Neuronal stem cell (in vitro differentiated cells): ENCODE results near the gene TUFT1.
"Not testable (repeated sequence)": the region's sequence is repeated elsewhere in the genome, so short reads cannot be mapped to it uniquely, and the experiment has no call there.

Experiments used
- DNase-seq: peaks from one replicate; pipeline ENCODE4 v3.0.0-alpha.2; 2013; ENCODE audit warnings: low spot score
- H2AFZ ChIP-seq: one replicate; pipeline ENCODE4 v1.6.1; 2013; ENCODE audit warnings: mild to moderate bottlenecking, low read length, inconsistent platforms
- H2AK5ac ChIP-seq: 2 replicates; pipeline ENCODE4 v1.6.1; 2013; ENCODE audit warnings: low read depth, mild to moderate bottlenecking, inconsistent platforms, low read length, moderate library complexity, mixed read lengths
- H2BK120ac ChIP-seq: 2 replicates; pipeline ENCODE4 v1.6.1; 2013; ENCODE audit warnings: low read depth, mild to moderate bottlenecking, inconsistent platforms, low read length, moderate library complexity, mixed read lengths
- H2BK12ac ChIP-seq: one replicate; pipeline ENCODE4 v1.6.1; 2013; ENCODE audit warnings: low read length, inconsistent platforms
- H2BK15ac ChIP-seq: 2 replicates; pipeline ENCODE4 v1.6.1; 2013; ENCODE audit warnings: mild to moderate bottlenecking, low read length, inconsistent platforms, mixed read lengths
- H2BK5ac ChIP-seq: one replicate; pipeline ENCODE4 v1.6.1; 2013; ENCODE audit warnings: inconsistent platforms, mild to moderate bottlenecking, low read length, moderate library complexity
- H3K14ac ChIP-seq: one replicate; pipeline ENCODE4 v1.6.1; 2013; ENCODE audit warnings: low read length, inconsistent platforms
- H3K18ac ChIP-seq: 2 replicates; pipeline ENCODE4 v1.6.1; 2013; ENCODE audit warnings: low read length, inconsistent platforms
- H3K23ac ChIP-seq: 2 replicates; pipeline ENCODE4 v1.6.1; 2013; ENCODE audit warnings: low read depth, mild to moderate bottlenecking, mixed read lengths, low read length, inconsistent platforms; ENCODE audit not compliant: poor library complexity
- H3K27ac ChIP-seq: replicated peaks from 3 replicates; pipeline ENCODE4 v1.5.1; 2013; ENCODE audit warnings: low read length, inconsistent platforms
- H3K27me3 ChIP-seq, 3 experiments: 2 replicates each; pipeline ENCODE4 v1.6.1; 2013; ENCODE audit warnings: low read length in 3 of 3, mild to moderate bottlenecking in 2 of 3, inconsistent platforms in 1 of 3, low read depth in 1 of 3, mixed read lengths in 1 of 3, moderate library complexity in 1 of 3; ENCODE audit not compliant: control insufficient read depth in 3 of 3, insufficient read depth in 3 of 3
- H3K36me3 ChIP-seq, 2 donors: replicated peaks in 1 of 2; 2 replicates each; pipeline ENCODE4 v1.6.1; 2013; ENCODE audit warnings: low read length in 2 of 2; ENCODE audit not compliant: control insufficient read depth in 2 of 2, insufficient read depth in 2 of 2
- H3K4ac ChIP-seq: 2 replicates; pipeline ENCODE4 v1.6.1; 2013; ENCODE audit warnings: inconsistent platforms, mild to moderate bottlenecking, low read length, moderate library complexity
- H3K4me1 ChIP-seq, 2 donors: 1 replicate in 1 of 2; 2 replicates in 1 of 2; pipeline ENCODE4 v1.6.1; 2013; ENCODE audit warnings: low read length in 2 of 2, low read depth in 1 of 2; ENCODE audit not compliant: control insufficient read depth in 2 of 2, insufficient read depth in 1 of 2
- H3K4me2 ChIP-seq: one replicate; pipeline ENCODE4 v1.6.1; 2013; ENCODE audit warnings: mild to moderate bottlenecking, low read length, inconsistent platforms; ENCODE audit not compliant: insufficient read depth, poor library complexity, severe bottlenecking
- H3K4me3 ChIP-seq, 2 donors: 2 replicates each; pipeline ENCODE4 v1.5.1; 2013; ENCODE audit warnings: low read length in 2 of 2, mild to moderate bottlenecking in 2 of 2, inconsistent platforms in 1 of 2, moderate library complexity in 1 of 2
- H3K79me1 ChIP-seq: one replicate; pipeline ENCODE4 v1.6.1; 2013; ENCODE audit warnings: low read depth, mild to moderate bottlenecking, inconsistent platforms, low read length, moderate library complexity
- H3K9ac ChIP-seq: one replicate; pipeline ENCODE4 v1.6.1; 2013; ENCODE audit warnings: mild to moderate bottlenecking, low read depth, low read length, inconsistent platforms; ENCODE audit not compliant: poor library complexity
- H3K9me3 ChIP-seq, 2 donors: replicated peaks in 1 of 2; 2 replicates each; pipeline versions ENCODE3 to v1.6.1; 2013; ENCODE audit warnings: low read length in 2 of 2, mild to moderate bottlenecking in 2 of 2, inconsistent platforms in 1 of 2, low read depth in 1 of 2, mixed read lengths in 1 of 2, moderate library complexity in 1 of 2; ENCODE audit not compliant: control insufficient read depth in 2 of 2, insufficient read depth in 1 of 2
- H4K8ac ChIP-seq: one replicate; pipeline ENCODE4 v1.6.1; 2013; ENCODE audit warnings: low read depth, mild to moderate bottlenecking, inconsistent platforms, low read length, moderate library complexity
- H4K91ac ChIP-seq: one replicate; pipeline ENCODE4 v1.6.1; 2013; ENCODE audit warnings: low read length, low read depth, mild to moderate bottlenecking, inconsistent platforms; ENCODE audit not compliant: poor library complexity
- WGBS, 2 donors: extraction: QIAGEN DNeasy Blood & Tissue Kit; methylation state at CpG; one replicate each; pipeline ENCODE4 v1.1.7; 2013; ENCODE audit warnings: missing lambda C conversion rate in 2 of 2, mixed read lengths in 1 of 2; ENCODE audit not compliant: insufficient read length in 2 of 2, insufficient replicate concordance in 1 of 2; ENCODE audit errors: extremely low coverage in 2 of 2; 5-methylcytosine and 5-hydroxymethylcytosine counted together

Gene TUFT1

GRCh38 chr1:151602550-151602949 lies 62.4 kb downstream of the TUFT1 start:
- H3K4me1 ChIP-seq, H2AFZ ChIP-seq, H2BK12ac ChIP-seq, H3K27me3 ChIP-seq, H3K9me3 ChIP-seq, H3K4me2 ChIP-seq, H3K23ac ChIP-seq, DNase-seq, H3K36me3 ChIP-seq, H4K91ac ChIP-seq, H4K8ac ChIP-seq, H3K9ac ChIP-seq, H2BK15ac ChIP-seq, H2AK5ac ChIP-seq, H3K4ac ChIP-seq, H3K14ac ChIP-seq, H2BK120ac ChIP-seq, H2BK5ac ChIP-seq, H3K79me1 ChIP-seq, H3K18ac ChIP-seq, H3K27ac ChIP-seq, H3K4me3 ChIP-seq: not testable (repeated sequence)
- no CpG with 5 or more reads among the region's 5 CpGs for WGBS, 2 donors

GRCh38 chr1:151604291-151604690 lies 64.2 kb downstream of the TUFT1 start:
- no peak overlapping the region for H2BK12ac ChIP-seq
- no peak overlapping the region for H4K8ac ChIP-seq
- no peak overlapping the region for H2AFZ ChIP-seq
- no peak overlapping the region for H3K4ac ChIP-seq
- DNase-seq, result no peak
- no peak overlapping the region for H3K14ac ChIP-seq
- H2BK120ac ChIP-seq, result no peak overlapping the region
- H2BK5ac ChIP-seq, result no peak overlapping the region
- no peak overlapping the region for H4K91ac ChIP-seq
- H3K4me3 ChIP-seq, result no peak overlapping the region
- H3K27ac ChIP-seq, result no peak overlapping the region
- H3K4me2 ChIP-seq, result no peak overlapping the region
- no CpG with 5 or more reads among the region's 2 CpGs for WGBS, 2 donors
- H3K4me1 ChIP-seq, result peaks cover 0 to 4% of the 10 kb centered on the region in 2 donors
- H3K23ac ChIP-seq, result no peak overlapping the region
- no peaks in the 10 kb centered on the region for H3K36me3 ChIP-seq
- no peaks in the 10 kb centered on the region for H3K79me1 ChIP-seq
- H3K9me3 ChIP-seq, result no peaks in the 10 kb centered on the region
- H2BK15ac ChIP-seq, result no peak overlapping the region
- H3K9ac ChIP-seq, result no peak overlapping the region
- no peaks in the 10 kb centered on the region for H3K27me3 ChIP-seq
- H2AK5ac ChIP-seq, result no peak overlapping the region
- H3K18ac ChIP-seq, result no peak overlapping the region

- no peak overlapping the region for H3K18ac ChIP-seq
- no peak overlapping the region for H2BK120ac ChIP-seq
- no peak overlapping the region for H3K4me2 ChIP-seq
- H3K79me1 ChIP-seq, result no peaks in the 10 kb centered on the region
- no peaks in the 10 kb centered on the region for H3K36me3 ChIP-seq
- peaks cover 0 to 4% of the 10 kb centered on the region in 2 donors for H3K4me1 ChIP-seq
- no peak overlapping the region for H3K14ac ChIP-seq
- no peaks in the 10 kb centered on the region for H3K9me3 ChIP-seq
- no peak overlapping the region for H3K9ac ChIP-seq
- no peak overlapping the region for H4K91ac ChIP-seq
- H3K4ac ChIP-seq, result no peak overlapping the region
- H3K4me3 ChIP-seq, result no peak overlapping the region
- no peak overlapping the region for H3K27ac ChIP-seq
- no peak overlapping the region for H3K23ac ChIP-seq
- H2BK12ac ChIP-seq, result no peak overlapping the region
- H2BK15ac ChIP-seq, result no peak overlapping the region
- no peaks in the 10 kb centered on the region for H3K27me3 ChIP-seq
- H4K8ac ChIP-seq, result no peak overlapping the region
- H2AFZ ChIP-seq, result no peak overlapping the region
- no peak overlapping the region for H2BK5ac ChIP-seq
- no peak for DNase-seq
- no peak overlapping the region for H2AK5ac ChIP-seq
These were observed 66.3 kb downstream of the TUFT1 start for GRCh38 chr1:151606384-151606783.

GRCh38 chr1:151606857-151607256 lies 66.7 kb downstream of the TUFT1 start:
- DNase-seq, result no peak
- no peak overlapping the region for H3K23ac ChIP-seq
- no peaks in the 10 kb centered on the region for H3K79me1 ChIP-seq
- no peak overlapping the region for H3K18ac ChIP-seq
- H3K4me1 ChIP-seq, result peaks cover 0 to 4% of the 10 kb centered on the region in 2 donors
- H3K14ac ChIP-seq, result no peak overlapping the region
- H3K27ac ChIP-seq, result no peak overlapping the region
- H3K4me3 ChIP-seq, result no peak overlapping the region
- H3K27me3 ChIP-seq, result no peaks in the 10 kb centered on the region
- no peak overlapping the region for H3K9ac ChIP-seq
- H2AK5ac ChIP-seq, result no peak overlapping the region
- H2BK5ac ChIP-seq, result no peak overlapping the region
- no peak overlapping the region for H2BK15ac ChIP-seq
- no peak overlapping the region for H2AFZ ChIP-seq
- no peaks in the 10 kb centered on the region for H3K9me3 ChIP-seq
- no peak overlapping the region for H2BK120ac ChIP-seq
- H2BK12ac ChIP-seq, result no peak overlapping the region
- H3K36me3 ChIP-seq, result no peaks in the 10 kb centered on the region
- no peak overlapping the region for H3K4me2 ChIP-seq
- H4K91ac ChIP-seq, result no peak overlapping the region
- no peak overlapping the region for H4K8ac ChIP-seq
- WGBS, 2 donors, result no CpG with 5 or more reads among the region's 3 CpGs
- no peak overlapping the region for H3K4ac ChIP-seq
